K562 (cell line): ENCODE data around the gene PRRT1. TPM values are rescaled to one million over a fixed set of nuclear protein-coding genes. Genes with fewer than 3 reads are reported as not detected.

ENCODE experiments used
- ARNT ChIP-seq, 2 experiments: fragments of 450-650 bp; IDR thresholded peaks; 2 replicates each; pipeline ENCODE4 v1.6.1; 2016; ENCODE audit warnings: mild to moderate bottlenecking in 1 of 2
- CEBPB ChIP-seq: fragments of 450-650 bp; IDR thresholded peaks from 2 replicates; pipeline ENCODE4 v1.6.1; 2016; ENCODE audit warnings: missing genetic modification characterization, missing compliant biosample characterization
- CHD1 ChIP-seq: fragments of 200-600 bp; sonication (generic); IDR thresholded peaks from one replicate; pipeline ENCODE4 v1.6.1; 2012; ENCODE audit warnings: mild to moderate bottlenecking, moderate library complexity, low read length, inconsistent platforms
- CLOCK ChIP-seq: fragments of 250-450 bp; sonication (Bioruptor Pico); IDR thresholded peaks from 2 replicates; pipeline ENCODE4 v1.4.0; 2020; ENCODE audit warnings: mild to moderate bottlenecking, moderate library complexity, borderline replicate concordance
- CTCF ChIP-seq, 3 experiments: IDR thresholded peaks in 2 of 3; conservative IDR thresholded peaks in 1 of 3; 2 replicates each; pipeline ENCODE4 v1.5.1; 2011 to 2012; ENCODE audit warnings: low read length in 3 of 3, mild to moderate bottlenecking in 3 of 3, control low read depth in 2 of 3, improper control_type of control experiment in 1 of 3, inconsistent platforms in 1 of 3, low read depth in 1 of 3, mixed read lengths in 1 of 3, moderate library complexity in 1 of 3; ENCODE audit not compliant: insufficient read depth in 2 of 3
- DLX4 ChIP-seq: fragments of 250-450 bp; sonication (Bioruptor Pico); IDR thresholded peaks from 2 replicates; pipeline ENCODE4 v1.6.1; 2021; ENCODE audit warnings: mild to moderate bottlenecking
- ELK3 ChIP-seq: fragments of 450-650 bp; formaldehyde crosslinking; IDR thresholded peaks from 2 replicates; pipeline ENCODE4 v1.4.0; 2020; ENCODE audit warnings: mild to moderate bottlenecking
- EWSR1 ChIP-seq: fragments of 450-650 bp; IDR thresholded peaks from 2 replicates; pipeline ENCODE4 v1.6.1; 2018; ENCODE audit warnings: borderline replicate concordance, mild to moderate bottlenecking, low read depth, moderate library complexity; ENCODE audit not compliant: partially characterized antibody
- HMGXB4 ChIP-seq: sonication (generic); formaldehyde crosslinking; IDR thresholded peaks from 2 replicates; pipeline ENCODE4 v1.8.1; 2023; ENCODE audit warnings: mild to moderate bottlenecking, missing genetic modification reagents
- ILF3 ChIP-seq: fragments of 450-650 bp; IDR thresholded peaks from 2 replicates; pipeline ENCODE4 v1.6.1; 2018; ENCODE audit warnings: antibody characterized with exemption, mild to moderate bottlenecking, moderate library complexity, borderline replicate concordance
- IRF2 ChIP-seq: sonication (generic); formaldehyde crosslinking; IDR thresholded peaks from 2 replicates; pipeline ENCODE4 v1.8.1; 2022; ENCODE audit warnings: mild to moderate bottlenecking, missing genetic modification reagents
- RB1 ChIP-seq: fragments of 450-650 bp; IDR thresholded peaks from 2 replicates; pipeline ENCODE4 v1.6.1; 2017; ENCODE audit warnings: low read depth, mild to moderate bottlenecking
- STAG1 ChIP-seq: sonication (generic); formaldehyde crosslinking; IDR thresholded peaks from 2 replicates; pipeline ENCODE4 v1.5.0; 2020; ENCODE audit warnings: missing genetic modification reagents, borderline replicate concordance
- STAT5B ChIP-seq: fragments of 250-450 bp; sonication (Bioruptor Pico); IDR thresholded peaks from 2 replicates; pipeline ENCODE4 v1.8.0; 2021; ENCODE audit warnings: mild to moderate bottlenecking, inconsistent platforms
- TBP ChIP-seq: optimal IDR thresholded peaks from 2 replicates; pipeline ENCODE3; 2011; ENCODE audit warnings: low read depth, low read length, improper control_type of control experiment
- ZBTB1 ChIP-seq: sonication (generic); formaldehyde crosslinking; IDR thresholded peaks from 2 replicates; pipeline ENCODE4 v1.8.1; 2023; ENCODE audit warnings: missing genetic modification reagents, low read depth, mild to moderate bottlenecking, borderline replicate concordance
- ZBTB33 ChIP-seq: sonication (generic); formaldehyde crosslinking; IDR thresholded peaks from 2 replicates; pipeline ENCODE4 v1.8.1; 2023; ENCODE audit warnings: mild to moderate bottlenecking, missing genetic modification reagents
- ZNF197 ChIP-seq: fragments of 200-800 bp; sonication (Bioruptor generic); IDR thresholded peaks from 2 replicates; pipeline ENCODE4 v1.6.1; 2016; ENCODE audit warnings: low read depth, missing genetic modification characterization, missing compliant biosample characterization
- ZNF253 ChIP-seq: fragments of 250-450 bp; sonication (Bioruptor Pico); conservative IDR thresholded peaks from 2 replicates; pipeline ENCODE4 v1.6.1; 2021; ENCODE audit warnings: mild to moderate bottlenecking
- ZNF695 ChIP-seq: fragments of 450-650 bp; formaldehyde crosslinking; IDR thresholded peaks from 2 replicates; pipeline ENCODE4 v1.4.0; 2020; ENCODE audit warnings: mild to moderate bottlenecking, moderate library complexity
- polyA plus RNA-seq, 8 experiments: library from polyadenylated mRNA; depleted of rRNA in 4 of 8; stranded (reverse) in 5 of 8; unstranded in 3 of 8; fragments of >200 nt; fragmentation: Nextera tagmentation in 2 of 8; fragmentation: Illumina TruSeq in 1 of 8; extraction: Ambion mirVana in 2 of 8; extraction: Trizol in 1 of 8; gene quantifications; 2 replicates each; pipeline versions ENCODE4 v1.2.1 to v1.2.3, GENCODE V29; 2011 to 2014; ENCODE audit warnings: inconsistent platforms in 1 of 8, missing spikeins in 1 of 8
- total RNA-seq, 7 experiments: library from RNA; depleted of rRNA in 6 of 7; stranded (reverse); fragments of >200 nt in 6 of 7; fragmentation: Illumina TruSeq in 2 of 7; extraction: Trizol in 2 of 7; gene quantifications; 2 replicates each; pipeline versions ENCODE4 v1.2.1 to v1.2.3, GENCODE V29; 2011 to 2021; ENCODE audit warnings: low replicate concordance in 1 of 7

Gene PRRT1
- total and polyA plus RNA-seq, 9 of the 15 experiments (the other 6 are each of a cell fraction or from before 2014, with no cell fraction given), result 0.14 to 3.5 (median 0.41) TPM

GRCh38 chr6:32195652-32195901, 43.8 kb upstream of the PRRT1 start (continued):
- TF ChIP-seq ZBTB33 (CRISPR knock-in tag) (peak; percentile 11), EWSR1 (no peak), STAG1 (CRISPR knock-in tag) (no peak), RB1 (no peak), ZNF197 (CRISPR knock-in tag) (no peak), ZNF253 (CRISPR knock-in tag) (no peak), ILF3 (no peak), ARNT (IDR thresholded peaks at IDR 0.05) (no peak), ZBTB1 (CRISPR knock-in tag) (no peak), ELK3 (no peak), IRF2 (CRISPR knock-in tag) (no peak), HMGXB4 (CRISPR knock-in tag) (no peak), STAT5B (no peak), ZNF695 (CRISPR knock-in tag) (no peak), TBP (no peak), CHD1 (no peak), CTCF (IDR thresholded peaks at IDR 0.05 in 2 of 3, conservative IDR thresholded peaks at IDR 0.05 in 1 of 3; ENCODE audit: insufficient read depth in 2 of 3, low read depth in 1 of 3, low read length in 3 of 3) (peak; percentile 39 to 75 (median 63); a peak in 5 of 6 replicates), DLX4 (no peak), CLOCK (CRISPR knock-in tag) (no peak), CEBPB (tag) (no peak)
